ENCODE results near the gene UBA1. TPM values are rescaled to one million over a fixed set of nuclear protein-coding genes. Genes with fewer than 3 reads are reported as not detected.

The UBA1 gene
- total and polyA plus RNA-seq, 10 of the 15 experiments (the other 5 are each of a cell fraction or from before 2014, with no cell fraction given): 60.4 to 314 (median 216) TPM

GRCh38 chrX:47227334-47227583, 33.6 kb downstream of the UBA1 start (continued):
- TF ChIP-seq POLR2AphosphoS5 (IDR thresholded peaks at IDR 0.05; ENCODE audit: low read length) (no peak), MEF2A (IDR thresholded peaks at IDR 0.05; ENCODE audit: insufficient read depth, low read depth, low read length) (no peak), ZBTB4 (CRISPR knock-in tag; IDR thresholded peaks at IDR 0.05) (no peak), RB1 (IDR thresholded peaks at IDR 0.05; ENCODE audit: borderline replicate concordance) (no peak)

GRCh38 chrX:47228550-47229270, 35.1 kb downstream of the UBA1 start:
- SMC1A ChIA-PET (ENCODE audit: uncharacterized antibody, unreplicated experiment): interaction anchor here (0.5 kb wide), 1 partner anchor 858 kb away, joined by 3 read pairs; no protein-coding TSS in a partner anchor
- WGBS (ENCODE audit: insufficient coverage, insufficient replicate concordance, low lambda C conversion rate, missing lambda C conversion rate): 93% methylated on average over 12 of the region's 12 CpGs
- RAD21 ChIA-PET (ENCODE audit: unreplicated experiment): no interaction called here
- DNase-seq (ENCODE audit: low read depth, low spot score) (no peak), ATAC-seq (no peak), FAIRE-seq (no peak)
- CTCF ChIA-PET: interaction anchor here (0.7 kb wide), 1 partner anchor 1714 kb away, joined by 3 read pairs; no protein-coding TSS in a partner anchor
- Histone ChIP-seq H3K9ac (ENCODE audit: control insufficient read depth, insufficient read depth, low read length) (no peak overlapping the region), H3K27ac (ENCODE audit: control insufficient read depth, insufficient read depth) (no peak overlapping the region), H3K36me3 (ENCODE audit: control insufficient read depth in 2 of 2, insufficient read depth in 2 of 2, low read length in 1 of 2) (peaks cover 22 to 23% of the 10 kb centered on the region in 2 experiments; a peak in 3 of 4 replicates), H2AFZ (ENCODE audit: control insufficient read depth, low read depth, low read length) (no peak overlapping the region), H3K9me3 (replicated peaks; ENCODE audit: control insufficient read depth, insufficient read depth, low read length) (no peaks in the 10 kb centered on the region), H3K27me3 (replicated peaks in 1 of 2; ENCODE audit: control insufficient read depth in 2 of 2, insufficient read depth in 2 of 2, low read length in 1 of 2) (no peaks in the 10 kb centered on the region), H3K79me2 (ENCODE audit: control insufficient read depth, insufficient read depth, low read length) (peaks cover under 1% of the 10 kb centered on the region; the same call in 1 of the 2 replicates), H4K20me1 (ENCODE audit: control insufficient read depth, insufficient read depth) (no peaks in the 10 kb centered on the region), H3K4me3 (no peak overlapping the region), H3K4me2 (ENCODE audit: control insufficient read depth, insufficient read depth) (no peak overlapping the region), H3K4me1 (ENCODE audit: control insufficient read depth, insufficient read depth, low read length) (no peaks in the 10 kb centered on the region)
- POLR2A ChIA-PET: interaction anchor here (1.2 kb wide), 1 partner anchor 11 kb away, joined by 4 read pairs; no protein-coding TSS in a partner anchor
- BruUV-seq (replicated peaks): no TSS peak
- TF ChIP-seq POLR2A (IDR thresholded peaks at IDR 0.05; ENCODE audit: low read depth, low read length): 0 out of 2 replicates have a peak, but pooled peaks have one; percentile 4
- no peak for TF ChIP-seq RUNX3 (IDR thresholded peaks at IDR 0.05; ENCODE audit: low read length)
- intact Hi-C loops (cut with micrococcal nuclease; ENCODE audit: unreplicated experiment): no loop called here
- in situ Hi-C loops (cut with MboI): no loop called here

All from GM12878 (cell line).